ENCODE data around the gene SCGB1A1.

SCGB1A1 gene

DNA sequence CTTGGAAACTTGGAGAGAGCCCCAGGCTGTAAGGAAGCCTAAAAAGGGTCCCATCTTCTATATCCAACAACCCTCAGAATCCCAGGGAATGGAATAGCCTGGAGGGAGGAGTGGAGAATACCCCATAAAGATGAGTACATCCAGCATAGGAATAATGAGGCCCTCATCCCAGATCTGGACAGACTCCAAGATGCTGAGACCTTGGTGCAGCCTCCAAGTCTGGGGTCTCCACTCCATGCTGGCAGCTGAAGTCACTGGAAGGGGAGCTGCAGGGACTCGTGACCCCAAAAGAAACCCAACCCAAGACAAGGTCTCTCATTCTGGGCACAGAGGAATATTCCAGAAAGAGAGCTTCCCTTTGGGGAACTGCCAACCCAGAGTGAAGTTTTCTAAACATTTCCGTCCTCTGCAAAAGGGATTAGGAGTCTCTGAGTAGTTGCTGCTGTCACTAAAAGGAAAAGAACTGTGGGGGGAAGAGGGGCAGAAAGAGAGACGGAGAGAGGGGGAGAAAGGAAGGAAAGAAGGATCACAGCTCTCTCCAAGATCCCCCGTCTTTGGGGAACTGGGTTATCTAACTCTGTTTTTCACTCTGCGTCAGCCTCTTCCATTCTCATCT, 589 bp downstream of the SCGB1A1 start:
- in situ Hi-C loops (cut with HindIII; ENCODE audit: low sequenced_read_pairs): no loop called here
- TF ChIP-seq CTCF (IDR thresholded peaks at IDR 0.05; ENCODE audit: low read depth, low read length, missing control alignments): no peak
- no peak for DNase-seq (ENCODE audit: low read depth)
- H3K4me3 ChIP-seq (ENCODE audit: low read depth, low read length): no peak overlapping the region

GRCh38 chr11:62419943-62420342, 1.1 kb downstream of the SCGB1A1 start:
- no peak for DNase-seq (ENCODE audit: low read depth)
- in situ Hi-C loops (cut with HindIII; ENCODE audit: low sequenced_read_pairs): no loop called here
- no peak overlapping the region for H3K4me3 ChIP-seq (ENCODE audit: low read depth, low read length)
- TF ChIP-seq CTCF (IDR thresholded peaks at IDR 0.05; ENCODE audit: low read depth, low read length, missing control alignments): no peak

GRCh38 chr11:62420882-62421281, 2.0 kb downstream of the SCGB1A1 start:
- no peak overlapping the region for H3K4me3 ChIP-seq (ENCODE audit: low read depth, low read length)
- in situ Hi-C loops (cut with HindIII; ENCODE audit: low sequenced_read_pairs): no loop called here
- TF ChIP-seq CTCF (IDR thresholded peaks at IDR 0.05; ENCODE audit: low read depth, low read length, missing control alignments): no peak
- DNase-seq (ENCODE audit: low read depth): no peak

DNA sequence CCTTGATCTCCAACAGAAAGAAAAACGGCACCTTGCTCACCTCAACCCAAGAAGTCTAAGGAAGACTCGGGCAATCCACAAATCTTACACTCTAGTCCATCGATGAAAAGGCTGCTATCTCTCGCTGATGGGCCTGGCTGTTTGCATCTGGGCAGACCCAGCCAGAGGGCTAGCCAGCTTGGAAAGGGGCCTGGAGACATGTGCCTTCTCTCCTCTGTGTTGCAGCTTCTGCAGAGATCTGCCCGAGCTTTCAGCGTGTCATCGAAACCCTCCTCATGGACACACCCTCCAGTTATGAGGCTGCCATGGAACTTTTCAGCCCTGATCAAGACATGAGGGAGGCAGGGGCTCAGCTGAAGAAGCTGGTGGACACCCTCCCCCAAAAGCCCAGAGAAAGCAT, 3.2 kb downstream of the SCGB1A1 start:
- H3K4me3 ChIP-seq (ENCODE audit: low read depth, low read length): no peak overlapping the region
- DNase-seq (ENCODE audit: low read depth): no peak
- TF ChIP-seq CTCF (IDR thresholded peaks at IDR 0.05; ENCODE audit: low read depth, low read length, missing control alignments): no peak
- in situ Hi-C loops (cut with HindIII; ENCODE audit: low sequenced_read_pairs): no loop called here

- no peak overlapping the region for H3K4me3 ChIP-seq (ENCODE audit: low read depth, low read length)
- no peak for TF ChIP-seq CTCF (IDR thresholded peaks at IDR 0.05; ENCODE audit: low read depth, low read length, missing control alignments)
- in situ Hi-C loops (cut with HindIII; ENCODE audit: low sequenced_read_pairs): no loop called here
- no peak for DNase-seq (ENCODE audit: low read depth)
Measured at GRCh38 chr11:62423012-62423411, 4.2 kb downstream of the SCGB1A1 start.

DNA sequence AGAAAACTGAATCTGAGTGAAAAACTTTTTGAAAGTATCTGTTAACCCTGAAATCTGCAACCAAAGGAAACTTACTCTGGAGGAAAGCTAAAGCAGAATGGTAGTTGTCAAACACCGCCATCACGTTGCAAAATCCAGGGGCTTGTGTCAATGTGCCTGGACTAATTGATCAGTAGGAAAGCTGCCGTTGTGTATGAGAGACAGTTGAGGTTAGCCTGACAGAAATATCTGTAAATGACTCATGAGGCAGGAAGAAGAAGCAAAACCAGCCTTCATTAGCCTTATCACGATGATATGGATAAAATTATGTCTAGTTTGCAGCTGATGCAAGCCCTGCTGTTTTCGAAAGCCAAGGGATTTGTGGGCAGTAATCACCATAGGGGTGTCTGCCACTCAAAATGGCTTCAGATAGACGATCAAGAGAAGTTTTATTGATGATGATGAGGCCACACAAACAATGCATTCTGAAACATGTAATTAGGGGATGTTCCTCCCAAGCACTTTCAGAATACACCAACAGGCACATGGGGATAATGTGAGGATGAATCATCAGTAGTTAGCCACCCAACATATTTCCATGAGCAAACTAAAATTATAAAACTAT, 8.9 kb downstream of the SCGB1A1 start:
- DNase-seq (ENCODE audit: low read depth): no peak
- no peak overlapping the region for H3K4me3 ChIP-seq (ENCODE audit: low read depth, low read length)
- in situ Hi-C loops (cut with HindIII; ENCODE audit: low sequenced_read_pairs): no loop called here
- no peak for TF ChIP-seq CTCF (IDR thresholded peaks at IDR 0.05; ENCODE audit: low read depth, low read length, missing control alignments)
